Right cardiac atrium (tissue), 5 donors: ENCODE data around the gene ANOS1. TPM values are rescaled to one million over a fixed set of nuclear protein-coding genes. Genes with fewer than 3 reads are reported as not detected.

Experiments
- ATAC-seq, 2 donors: fragments of 200-7000 bp; cut with Tn5 transposase; one replicate each; pipeline versions ENCODE4 v1.8.0 to v1.9.1; 2020; ENCODE audit warnings: moderate library complexity in 2 of 2, mild to moderate bottlenecking in 1 of 2
- DNase-seq, 3 donors: peaks; one replicate each; pipeline ENCODE4 v3.0.0-alpha.2; 2020
- H3K27ac ChIP-seq: one replicate; pipeline ENCODE4 v1.5.1; 2013; ENCODE audit warnings: mild to moderate bottlenecking, low read length, control low read depth, moderate library complexity
- H3K27me3 ChIP-seq: one replicate; pipeline ENCODE4 v1.6.1; 2013; ENCODE audit not compliant: control insufficient read depth, insufficient read depth
- H3K4me1 ChIP-seq: one replicate; pipeline ENCODE4 v1.6.1; 2013; ENCODE audit warnings: low read length; ENCODE audit not compliant: control insufficient read depth, insufficient read depth
- H3K4me3 ChIP-seq: one replicate; pipeline ENCODE4 v1.5.1; 2013; ENCODE audit warnings: low read length, control low read depth
- H3K9me3 ChIP-seq: one replicate; pipeline ENCODE4 v1.6.1; 2013; ENCODE audit warnings: low read length; ENCODE audit not compliant: control insufficient read depth
- WGBS: extraction: QIAGEN DNeasy Blood & Tissue Kit; methylation state at CpG from one replicate; pipeline ENCODE4 v1.1.7; 2013; 5-methylcytosine and 5-hydroxymethylcytosine counted together
- intact Hi-C, 4 donors: fragments of 100-400 bp; cut with DNase I; formaldehyde crosslinking; loops; one replicate each; pipeline versions ENCODE4 v1.11.0 to v1.14.0; 2022 to 2023
- polyA plus RNA-seq: library from polyadenylated mRNA; stranded (reverse); fragments of 200-250 nt; gene quantifications from one replicate; pipeline ENCODE4 v1.2.3, GENCODE V29; 2013
- total RNA-seq, 4 donors: library from RNA; stranded (reverse); fragmentation: NEBNext Ultra II Directional; extraction: Animal tissue kit (Norgen Biotek cat#: 25700); gene quantifications; one replicate each; pipeline ENCODE4 v1.2.1, GENCODE V29; 2021
- donor health status: healthy with polysubstance abuse.
- donor health status: DM: no; HTN: yes; CAD: no.
- donor health status: DM: no; HTN: no; CAD: no.
- donor health status: DM: no; HTN: yes; CAD: no; lungs with severe emphysema.
- donor health status: DM: yes; HTN: yes; CAD: no.

The ANOS1 gene
- total and polyA plus RNA-seq, 5 donors = 1.8 to 6.6 (median 4.3) TPM

DNA sequence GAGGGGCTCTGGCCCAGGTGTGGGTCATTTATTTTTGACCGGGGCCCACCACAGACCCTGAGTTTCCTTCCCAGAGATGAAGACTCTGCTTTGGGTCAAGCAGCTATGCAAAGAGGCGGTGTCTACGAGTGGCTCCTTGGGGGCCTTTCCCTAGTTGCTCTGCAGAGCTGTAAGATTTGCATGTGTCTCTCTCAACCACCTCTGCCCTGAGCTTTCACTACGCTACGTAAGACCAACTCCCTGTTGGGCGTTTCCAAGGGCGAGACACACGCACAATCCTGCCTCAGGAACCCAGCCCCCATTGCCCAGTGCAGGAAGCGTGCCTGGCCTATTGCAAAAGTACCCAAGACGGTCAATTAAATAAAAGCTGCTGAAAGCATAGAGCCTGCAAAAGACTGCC is 10.0 kb upstream of the ANOS1 start:
- Histone ChIP-seq H3K4me3 (no peak overlapping the region), H3K27me3 (no peaks in the 10 kb centered on the region), H3K9me3 (no peaks in the 10 kb centered on the region), H3K27ac (no peak overlapping the region), H3K4me1 (no peaks in the 10 kb centered on the region)
- intact Hi-C loops = loop anchor here in 1 of 4 donors (10.0 kb wide), 1 partner anchor 963 kb away; no protein-coding TSS in a partner anchor
- DNase-seq (no peak), ATAC-seq (no peak)
- 92% methylated on average over 10 of the region's 10 CpGs for WGBS

DNA sequence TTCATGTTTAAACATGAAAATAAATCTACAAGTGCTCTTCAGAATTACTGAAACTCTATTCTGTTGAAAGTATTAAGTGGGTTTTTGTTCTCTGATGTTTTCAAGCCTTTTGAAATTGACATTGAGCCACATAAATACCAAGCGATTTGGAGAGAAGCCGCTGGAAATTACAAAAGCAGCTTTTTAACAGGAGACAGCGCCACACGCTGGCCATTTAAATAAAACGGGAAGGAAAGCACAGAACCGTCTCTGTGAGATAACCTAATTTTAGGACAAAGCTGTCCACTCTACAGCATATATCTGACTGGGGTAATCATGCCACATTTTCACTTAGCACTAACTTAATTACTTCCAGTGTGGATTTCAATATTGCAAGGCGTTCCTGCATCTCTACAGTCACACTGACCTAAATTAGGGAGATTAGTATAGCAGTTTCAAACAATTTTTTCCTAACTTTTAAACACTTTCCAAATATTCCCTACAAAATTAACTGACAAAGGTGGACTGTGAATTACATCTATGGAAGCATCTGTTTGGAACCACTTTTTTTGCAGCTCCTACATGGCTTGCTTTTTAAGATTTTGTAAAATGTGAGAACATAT is 6.8 kb upstream of the ANOS1 start:
- DNase-seq (peak; percentile 34 to 64 (median 52)), ATAC-seq (peak in 1 of 2 donors; percentile 36)
- under 1% methylated on average over 7 of the region's 7 CpGs for WGBS
- H3K27ac ChIP-seq = no peak overlapping the region
- no peaks in the 10 kb centered on the region for H3K9me3 ChIP-seq
- intact Hi-C loops = loop anchor here (5.0 to 10.0 kb wide), 3 partner anchors 374 to 744 kb away; no protein-coding TSS in a partner anchor
- no peaks in the 10 kb centered on the region for H3K4me1 ChIP-seq
- no peak overlapping the region for H3K4me3 ChIP-seq
- no peaks in the 10 kb centered on the region for H3K27me3 ChIP-seq

DNA sequence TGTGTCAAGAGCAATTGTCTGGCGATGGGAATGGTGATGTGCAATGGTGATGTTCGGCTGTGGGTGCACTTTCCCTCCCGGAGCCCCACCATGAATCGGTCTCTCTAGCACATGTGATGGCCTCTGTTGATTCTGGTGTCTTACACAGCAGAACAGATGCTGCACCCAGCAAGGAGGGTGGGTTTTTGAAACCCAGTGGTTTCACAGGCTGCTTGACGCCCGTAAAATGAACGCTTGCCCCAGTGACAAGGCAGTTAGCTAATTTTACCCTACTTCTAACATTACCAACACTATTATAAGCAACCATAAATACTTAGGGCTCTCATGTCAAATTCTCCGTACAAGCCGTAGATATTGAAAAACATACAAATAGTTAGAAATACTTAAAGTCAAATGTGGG is 5.9 kb upstream of the ANOS1 start:
- Histone ChIP-seq H3K27me3 (no peaks in the 10 kb centered on the region), H3K4me1 (no peaks in the 10 kb centered on the region), H3K4me3 (no peak overlapping the region), H3K9me3 (no peaks in the 10 kb centered on the region), H3K27ac (no peak overlapping the region)
- ATAC-seq (no peak), DNase-seq (no peak)
- 88% methylated on average over 9 of the region's 9 CpGs for WGBS
- intact Hi-C loops = loop anchor here (5.0 to 10.0 kb wide), 3 partner anchors 373 to 743 kb away; no protein-coding TSS in a partner anchor

DNA sequence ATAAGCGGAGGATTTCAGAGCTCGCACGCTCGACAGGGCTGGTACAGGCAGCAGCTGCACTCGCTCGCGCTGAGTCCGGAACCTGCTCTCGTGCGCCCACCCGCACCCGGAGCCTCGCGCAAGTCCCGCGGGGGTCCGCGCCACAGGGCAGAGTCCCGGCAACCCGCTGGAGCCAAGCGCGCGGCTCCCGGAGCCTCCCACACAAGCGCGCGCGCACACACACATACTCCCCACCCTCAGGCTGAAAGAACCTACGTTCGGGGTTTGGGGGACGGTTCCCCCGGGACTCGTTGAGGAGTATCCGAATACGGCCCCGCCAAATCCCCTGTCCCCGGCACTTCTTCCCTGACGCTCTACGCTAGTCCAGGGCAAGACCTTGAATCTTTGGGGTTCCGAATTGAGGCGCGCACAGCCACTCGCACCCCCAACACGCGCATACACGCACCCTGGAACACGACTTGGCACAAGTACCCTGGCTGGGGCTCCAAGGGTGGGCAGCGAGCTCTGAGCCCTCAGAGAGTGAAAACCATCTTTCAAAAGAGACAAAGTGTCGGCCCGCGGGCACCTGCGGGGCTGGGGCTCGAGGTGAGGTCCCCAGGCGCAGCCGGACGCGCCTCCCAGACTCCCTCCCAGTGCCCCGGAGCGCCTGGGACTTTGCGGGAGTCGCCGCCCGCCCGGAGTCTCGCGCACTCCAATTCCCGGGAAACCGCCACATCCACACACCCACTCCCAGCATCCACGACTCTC is 952 bp downstream of the ANOS1 start:
- WGBS = under 1% methylated on average over 69 of the region's 69 CpGs
- DNase-seq (peak in 2 of 3 donors; percentile 40 to 51), ATAC-seq (peak in 1 of 2 donors; percentile 25)
- H3K27me3 ChIP-seq = no peaks in the 10 kb centered on the region
- no peak overlapping the region for H3K27ac ChIP-seq
- peak overlapping the region; percentile 67 for H3K4me3 ChIP-seq
- no peaks in the 10 kb centered on the region for H3K9me3 ChIP-seq
- no peaks in the 10 kb centered on the region for H3K4me1 ChIP-seq
- intact Hi-C loops = loop anchor here in 3 of 4 donors (10.0 kb wide), 2 partner anchors 366 to 736 kb away; no protein-coding TSS in a partner anchor

DNA sequence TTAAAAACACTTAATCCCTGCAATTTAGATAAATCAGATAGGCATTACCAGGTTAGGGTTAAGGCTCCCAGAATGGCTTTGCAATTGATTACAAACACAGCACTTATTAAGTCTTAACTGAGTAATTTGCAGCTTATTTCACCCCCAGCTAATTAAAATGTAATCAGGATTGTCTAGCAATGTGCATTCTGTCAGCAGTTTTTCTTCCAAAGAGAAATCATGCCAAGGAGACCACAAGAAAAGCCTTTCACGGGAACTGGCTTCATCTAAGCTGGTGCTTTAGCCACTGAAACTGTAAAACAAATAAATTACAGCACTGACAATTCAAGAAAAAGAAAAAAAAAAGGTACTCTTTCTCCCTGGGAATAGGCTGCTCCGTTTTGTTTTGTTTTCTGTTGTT is 2.1 kb downstream of the ANOS1 start:
- ATAC-seq = no peak
- Histone ChIP-seq H3K27me3 (no peaks in the 10 kb centered on the region), H3K4me1 (no peaks in the 10 kb centered on the region), H3K9me3 (no peaks in the 10 kb centered on the region), H3K4me3 (no peak overlapping the region), H3K27ac (no peak overlapping the region)
- intact Hi-C loops = loop anchor here (10.0 kb wide), 3 partner anchors 365 to 735 kb away; no protein-coding TSS in a partner anchor
- WGBS = 37% methylated on average over 2 of the region's 2 CpGs
- DNase-seq = no peak

DNA sequence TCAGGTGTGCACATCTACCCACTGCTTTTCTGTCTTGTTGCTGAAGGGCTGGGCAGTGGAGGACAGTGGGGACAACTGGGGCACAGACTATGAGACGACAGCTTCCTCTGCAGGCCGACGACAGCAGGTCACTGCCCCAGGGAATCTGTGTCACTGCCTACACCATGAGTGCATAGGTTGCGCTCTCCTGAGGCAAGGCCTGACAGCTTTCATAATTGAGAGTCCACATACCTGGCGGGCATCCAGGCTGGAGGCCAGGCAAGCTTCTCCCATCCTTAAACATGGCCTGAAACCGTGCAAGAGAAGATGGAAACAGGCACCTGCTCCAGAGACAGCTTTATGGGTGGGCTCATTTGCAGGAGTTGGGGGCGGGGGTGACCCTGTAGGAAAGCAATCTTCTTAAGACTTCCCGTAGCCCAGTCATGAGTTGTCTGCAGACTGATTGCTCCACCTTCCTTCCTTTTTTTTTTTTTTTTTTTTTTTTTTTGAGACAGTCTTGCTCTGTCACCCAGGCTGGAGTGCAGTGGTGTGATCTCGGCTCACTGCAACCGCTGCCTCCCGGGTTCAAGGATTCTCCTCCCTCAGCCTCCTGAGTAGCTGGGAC is 2.9 kb downstream of the ANOS1 start:
- intact Hi-C loops = loop anchor here in 1 of 4 donors (10.0 kb wide), 1 partner anchor 544 kb away; no protein-coding TSS in a partner anchor
- DNase-seq (peak in 1 of 3 donors; percentile 42), ATAC-seq (no peak)
- no peak overlapping the region for H3K27ac ChIP-seq
- no peaks in the 10 kb centered on the region for H3K27me3 ChIP-seq
- no peak overlapping the region for H3K4me3 ChIP-seq
- WGBS = 67% methylated on average over 11 of the region's 11 CpGs
- no peaks in the 10 kb centered on the region for H3K4me1 ChIP-seq
- no peaks in the 10 kb centered on the region for H3K9me3 ChIP-seq

DNA sequence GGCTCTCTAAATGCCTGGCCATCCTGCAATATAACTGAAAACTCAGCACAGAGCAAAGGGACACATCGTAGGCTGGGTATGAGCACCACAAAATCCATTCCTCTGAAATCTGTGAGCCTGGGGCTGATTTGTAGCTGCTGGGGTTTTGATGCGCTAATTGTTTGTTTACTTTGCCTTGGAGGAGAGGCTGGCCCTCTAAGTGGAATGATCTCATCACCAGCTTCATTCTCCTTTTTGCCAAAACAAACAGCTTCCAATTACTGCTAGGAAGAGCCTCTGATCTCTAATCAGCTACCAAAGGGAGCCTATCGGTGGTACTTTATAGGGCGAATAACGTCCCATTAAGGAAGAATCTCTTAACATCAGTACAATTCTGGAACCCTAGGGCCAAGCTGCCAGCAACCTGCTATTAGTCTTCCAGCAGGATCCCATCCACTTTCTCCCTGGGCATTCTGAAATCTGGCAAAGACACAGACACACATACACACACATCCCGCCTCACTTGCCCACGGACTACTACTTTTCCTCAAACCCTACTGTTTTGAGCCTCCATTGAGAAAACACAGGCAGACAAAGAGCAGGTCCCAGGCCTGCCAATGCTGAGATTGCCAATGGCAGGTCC is 5.8 kb downstream of the ANOS1 start:
- Histone ChIP-seq H3K27me3 (no peaks in the 10 kb centered on the region), H3K9me3 (no peaks in the 10 kb centered on the region), H3K4me1 (no peaks in the 10 kb centered on the region), H3K4me3 (no peak overlapping the region), H3K27ac (no peak overlapping the region)
- DNase-seq (no peak), ATAC-seq (peak in 1 of 2 donors; percentile 52)
- WGBS = 53% methylated on average over 7 of the region's 7 CpGs
- intact Hi-C loops = loop anchor here in 1 of 4 donors (10.0 kb wide), 1 partner anchor 541 kb away; no protein-coding TSS in a partner anchor

DNA sequence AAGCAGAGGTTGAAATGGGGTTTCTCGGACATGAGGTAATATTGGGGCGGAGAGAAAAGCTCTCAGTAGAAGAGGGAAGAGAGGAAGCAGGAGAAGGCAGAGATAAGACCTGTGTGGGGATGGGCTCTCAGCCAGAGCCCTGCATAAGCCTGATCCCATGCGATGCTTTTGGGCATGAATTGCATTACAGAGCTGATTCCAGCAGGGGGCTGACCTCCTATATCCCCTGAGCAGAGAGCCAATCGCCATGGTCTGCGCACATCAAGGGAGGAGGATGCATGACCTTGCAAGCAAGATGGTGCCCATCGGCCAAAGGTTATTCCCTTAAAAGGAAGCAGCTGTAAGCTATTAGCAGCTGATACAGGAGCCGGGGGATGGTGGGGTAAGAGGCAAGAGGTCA is 7.6 kb downstream of the ANOS1 start:
- Histone ChIP-seq H3K27ac (no peak overlapping the region), H3K4me3 (no peak overlapping the region), H3K27me3 (no peaks in the 10 kb centered on the region), H3K9me3 (no peaks in the 10 kb centered on the region), H3K4me1 (no peaks in the 10 kb centered on the region)
- no peak for DNase-seq
- intact Hi-C loops = loop anchor here in 1 of 4 donors (10.0 kb wide), 1 partner anchor 539 kb away; no protein-coding TSS in a partner anchor
- 51% methylated on average over 7 of the region's 7 CpGs for WGBS
- ATAC-seq = peak in 1 of 2 donors; percentile 75

DNA sequence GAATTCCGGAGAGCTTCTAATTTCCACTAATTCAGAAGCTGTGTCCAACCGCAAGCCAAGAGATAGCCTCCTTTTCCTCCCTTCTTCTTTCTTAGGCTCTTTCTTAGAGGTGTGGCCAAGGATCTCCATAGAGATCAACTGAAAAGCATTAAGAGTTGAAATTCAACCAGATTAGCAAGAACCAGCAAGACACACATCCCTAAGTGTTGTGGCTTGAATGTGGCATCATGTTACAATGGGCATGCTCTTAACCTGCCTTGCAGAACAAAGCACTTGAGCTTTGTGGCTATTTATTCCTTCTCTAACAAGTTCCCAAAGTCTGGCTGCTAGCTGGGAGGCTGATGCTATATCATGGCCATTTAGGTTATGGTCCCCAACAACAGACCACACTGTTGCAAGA is 10.4 kb downstream of the ANOS1 start:
- no peaks in the 10 kb centered on the region for H3K27me3 ChIP-seq
- intact Hi-C loops = loop anchor here in 1 of 4 donors (10.0 kb wide), 1 partner anchor 537 kb away; no protein-coding TSS in a partner anchor
- ATAC-seq (no peak), DNase-seq (no peak)
- H3K4me3 ChIP-seq = no peak overlapping the region
- 67% methylated on average over 2 of the region's 2 CpGs for WGBS
- H3K27ac ChIP-seq = no peak overlapping the region
- H3K4me1 ChIP-seq = no peaks in the 10 kb centered on the region
- H3K9me3 ChIP-seq = no peaks in the 10 kb centered on the region

DNA sequence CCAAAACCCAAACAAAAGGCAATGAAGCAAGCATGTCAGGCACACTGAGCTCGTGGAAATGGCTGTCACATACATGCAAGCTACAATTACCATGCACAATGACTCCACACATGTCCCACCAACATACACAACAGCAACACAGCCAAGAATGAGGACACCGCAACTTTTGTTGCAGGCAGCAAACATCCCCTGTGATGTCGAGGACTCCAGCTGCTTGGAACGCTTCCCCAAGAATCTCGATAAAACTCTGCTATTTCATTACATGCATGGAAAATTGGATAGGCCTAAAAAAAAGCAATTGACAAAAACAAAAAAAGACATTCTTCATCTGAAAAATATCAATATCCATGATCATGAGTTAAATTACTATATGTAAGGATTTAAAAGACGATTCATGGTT is 11.8 kb downstream of the ANOS1 start:
- no peak overlapping the region for H3K27ac ChIP-seq
- intact Hi-C loops = loop anchor here in 1 of 4 donors (10.0 kb wide), 1 partner anchor 535 kb away; no protein-coding TSS in a partner anchor
- no peak overlapping the region for H3K4me3 ChIP-seq
- no peak for DNase-seq
- no peaks in the 10 kb centered on the region for H3K4me1 ChIP-seq
- ATAC-seq = no peak
- H3K27me3 ChIP-seq = no peaks in the 10 kb centered on the region
- H3K9me3 ChIP-seq = no peaks in the 10 kb centered on the region
- WGBS = 85% methylated on average over 6 of the region's 6 CpGs
